ENCODE results near the gene NEDD4L. TPM values are rescaled to one million over a fixed set of nuclear protein-coding genes. Genes with fewer than 3 reads are reported as not detected.

Gene NEDD4L
- total and polyA plus RNA-seq, 12 donors = 17.8 to 110 (median 37.6) TPM

- Histone ChIP-seq H3K9me3 (replicated peaks in 1 of 3) (no peaks in the 10 kb centered on the region), H3K4me1 (replicated peaks in 1 of 2) (no peaks in the 10 kb centered on the region), H3K27ac (no peak overlapping the region), H3K36me3 (replicated peaks in 1 of 2) (no peaks in the 10 kb centered on the region), H3K27me3 (no peaks in the 10 kb centered on the region), H3K4me3 (no peak overlapping the region)
- intact Hi-C loops (cut with DNase I) = no loop called here
- TF ChIP-seq POLR2A (IDR thresholded peaks at IDR 0.05) = no peak
- TF ChIP-seq, protein P1, sequence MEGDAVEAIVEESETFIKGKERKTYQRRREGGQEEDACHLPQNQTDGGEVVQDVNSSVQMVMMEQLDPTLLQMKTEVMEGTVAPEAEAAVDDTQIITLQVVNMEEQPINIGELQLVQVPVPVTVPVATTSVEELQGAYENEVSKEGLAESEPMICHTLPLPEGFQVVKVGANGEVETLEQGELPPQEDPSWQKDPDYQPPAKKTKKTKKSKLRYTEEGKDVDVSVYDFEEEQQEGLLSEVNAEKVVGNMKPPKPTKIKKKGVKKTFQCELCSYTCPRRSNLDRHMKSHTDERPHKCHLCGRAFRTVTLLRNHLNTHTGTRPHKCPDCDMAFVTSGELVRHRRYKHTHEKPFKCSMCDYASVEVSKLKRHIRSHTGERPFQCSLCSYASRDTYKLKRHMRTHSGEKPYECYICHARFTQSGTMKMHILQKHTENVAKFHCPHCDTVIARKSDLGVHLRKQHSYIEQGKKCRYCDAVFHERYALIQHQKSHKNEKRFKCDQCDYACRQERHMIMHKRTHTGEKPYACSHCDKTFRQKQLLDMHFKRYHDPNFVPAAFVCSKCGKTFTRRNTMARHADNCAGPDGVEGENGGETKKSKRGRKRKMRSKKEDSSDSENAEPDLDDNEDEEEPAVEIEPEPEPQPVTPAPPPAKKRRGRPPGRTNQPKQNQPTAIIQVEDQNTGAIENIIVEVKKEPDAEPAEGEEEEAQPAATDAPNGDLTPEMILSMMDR (IDR thresholded peaks at IDR 0.05) = no peak
- WGBS, 4 donors = 72 to 90% (median 81%) methylated on average over 4 of the region's 4 CpGs
- DNase-seq = no peak
Observed at GRCh38 chr18:58032233-58032632, 11.8 kb upstream of the NEDD4L start.

- no peaks in the 10 kb centered on the region for H3K9me3 ChIP-seq (replicated peaks in 1 of 3)
- H3K27ac ChIP-seq = no peak overlapping the region
- no peaks in the 10 kb centered on the region for H3K27me3 ChIP-seq
- no peaks in the 10 kb centered on the region for H3K36me3 ChIP-seq (replicated peaks in 1 of 2)
- TF ChIP-seq POLR2A (IDR thresholded peaks at IDR 0.05) = no peak
- TF ChIP-seq, protein P1 (IDR thresholded peaks at IDR 0.05) = no peak
- no peaks in the 10 kb centered on the region for H3K4me1 ChIP-seq (replicated peaks in 1 of 2)
- 77 to 85% (median 84%) methylated on average over 3 of the region's 3 CpGs for WGBS, 4 donors
- intact Hi-C loops (cut with DNase I) = no loop called here
- DNase-seq = no peak
- no peak overlapping the region for H3K4me3 ChIP-seq
Observed at GRCh38 chr18:58033216-58033615, 10.8 kb upstream of the NEDD4L start.

- Histone ChIP-seq H3K4me3 (no peak overlapping the region), H3K36me3 (replicated peaks in 1 of 2) (no peaks in the 10 kb centered on the region), H3K27ac (no peak overlapping the region), H3K4me1 (replicated peaks in 1 of 2) (no peaks in the 10 kb centered on the region), H3K27me3 (no peaks in the 10 kb centered on the region), H3K9me3 (replicated peaks in 1 of 3) (no peaks in the 10 kb centered on the region)
- TF ChIP-seq POLR2A (IDR thresholded peaks at IDR 0.05) = no peak
- TF ChIP-seq, protein P1 (IDR thresholded peaks at IDR 0.05) = no peak
- 48 to 54% (median 49%) methylated on average over 2 of the region's 2 CpGs for WGBS, 4 donors
- no peak for DNase-seq
- intact Hi-C loops (cut with DNase I) = no loop called here
Observed at GRCh38 chr18:58034370-58034769, 9.7 kb upstream of the NEDD4L start.

- no peak for DNase-seq
- TF ChIP-seq, protein P1 (IDR thresholded peaks at IDR 0.05) = no peak
- no peaks in the 10 kb centered on the region for H3K36me3 ChIP-seq (replicated peaks in 1 of 2)
- no peaks in the 10 kb centered on the region for H3K27me3 ChIP-seq
- no peak overlapping the region for H3K4me3 ChIP-seq
- H3K9me3 ChIP-seq (replicated peaks in 1 of 3) = no peaks in the 10 kb centered on the region
- H3K27ac ChIP-seq = no peak overlapping the region
- no peaks in the 10 kb centered on the region for H3K4me1 ChIP-seq (replicated peaks in 1 of 2)
- intact Hi-C loops (cut with DNase I) = no loop called here
Observed at GRCh38 chr18:58037163-58037562, 6.9 kb upstream of the NEDD4L start.

Measured in adrenal gland (tissue), 12 donors.